ENCODE measurements around the gene HRCT1.

The HRCT1 gene

DNA sequence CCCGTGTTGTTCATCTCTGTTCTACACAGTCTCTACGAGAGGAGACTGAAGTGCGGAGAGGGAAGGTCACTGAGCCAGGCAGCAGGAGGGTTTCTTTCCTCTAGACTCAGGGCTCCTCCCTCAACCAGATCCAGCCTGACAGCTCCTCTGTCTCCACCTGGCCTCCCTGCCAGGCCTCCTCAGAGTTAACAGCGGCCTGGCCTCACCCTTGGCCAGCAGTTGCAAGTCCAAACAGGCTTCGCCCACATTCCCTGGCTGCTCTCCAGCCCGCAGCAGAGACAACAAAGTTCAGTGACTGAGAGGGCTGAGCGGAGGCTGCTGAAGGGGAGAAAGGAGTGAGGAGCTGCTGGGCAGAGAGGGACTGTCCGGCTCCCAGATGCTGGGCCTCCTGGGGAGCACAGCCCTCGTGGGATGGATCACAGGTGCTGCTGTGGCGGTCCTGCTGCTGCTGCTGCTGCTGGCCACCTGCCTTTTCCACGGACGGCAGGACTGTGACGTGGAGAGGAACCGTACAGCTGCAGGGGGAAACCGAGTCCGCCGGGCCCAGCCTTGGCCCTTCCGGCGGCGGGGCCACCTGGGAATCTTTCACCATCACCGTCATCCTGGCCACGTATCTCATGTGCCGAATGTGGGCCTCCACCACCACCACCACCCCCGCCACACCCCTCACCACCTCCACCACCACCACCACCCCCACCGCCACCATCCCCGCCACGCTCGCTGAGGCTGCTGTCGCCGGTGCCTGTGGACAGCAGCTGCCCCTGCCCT lies at the start of gene HRCT1:
Gene HRCT1 (plus strand): TSS at position 291 of the 768 bp plus-strand sequence. CDS start 86 bp downstream, at position 377.
- Histone ChIP-seq H3K36me3 (ENCODE audit: control insufficient read depth, insufficient read depth, low read length) (no peaks in the 10 kb centered on the region), H3K9ac (ENCODE audit: low read length) (no peak within 1 kb of the TSS), H3K4me1 (ENCODE audit: control insufficient read depth, insufficient read depth, low read length) (peaks cover 42% of the 10 kb centered on the region), H3K27ac (ENCODE audit: low read depth, low read length) (peak within 1 kb of the TSS; percentile 92), H3K27me3 (ENCODE audit: control insufficient read depth, insufficient read depth, low read length) (no peaks in the 10 kb centered on the region), H3K4me3 (ENCODE audit: low read length) (peak within 1 kb of the TSS; percentile 48)

DNA sequence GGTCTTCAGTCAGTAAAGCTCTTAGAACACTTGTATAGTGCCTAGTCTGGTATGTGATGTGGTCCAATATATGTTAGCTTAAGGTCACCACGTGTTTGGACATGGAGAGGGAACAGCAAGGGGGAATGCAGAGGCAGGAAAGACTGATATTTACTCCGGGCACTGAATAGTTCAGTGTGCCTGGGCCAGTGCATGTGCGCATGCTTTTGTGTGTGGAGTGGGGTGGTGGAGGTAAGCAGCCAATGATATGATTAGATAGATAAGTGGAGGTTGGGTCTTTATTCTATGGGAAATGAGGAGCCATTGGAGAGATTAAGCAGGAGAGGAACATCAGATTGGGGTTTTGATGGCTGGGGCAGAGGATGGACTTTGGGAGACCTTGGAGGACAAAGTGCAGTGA lies 49.8 kb upstream of the HRCT1 start:
- Histone ChIP-seq H3K27me3 (ENCODE audit: control insufficient read depth, insufficient read depth, low read length) (no peaks in the 10 kb centered on the region), H3K36me3 (ENCODE audit: control insufficient read depth, insufficient read depth, low read length) (peaks cover 3% of the 10 kb centered on the region), H3K9ac (ENCODE audit: low read length) (no peak overlapping the region), H3K4me3 (ENCODE audit: low read length) (no peak overlapping the region), H3K27ac (ENCODE audit: low read depth, low read length) (no peak overlapping the region), H3K4me1 (ENCODE audit: control insufficient read depth, insufficient read depth, low read length) (no peaks in the 10 kb centered on the region)

DNA sequence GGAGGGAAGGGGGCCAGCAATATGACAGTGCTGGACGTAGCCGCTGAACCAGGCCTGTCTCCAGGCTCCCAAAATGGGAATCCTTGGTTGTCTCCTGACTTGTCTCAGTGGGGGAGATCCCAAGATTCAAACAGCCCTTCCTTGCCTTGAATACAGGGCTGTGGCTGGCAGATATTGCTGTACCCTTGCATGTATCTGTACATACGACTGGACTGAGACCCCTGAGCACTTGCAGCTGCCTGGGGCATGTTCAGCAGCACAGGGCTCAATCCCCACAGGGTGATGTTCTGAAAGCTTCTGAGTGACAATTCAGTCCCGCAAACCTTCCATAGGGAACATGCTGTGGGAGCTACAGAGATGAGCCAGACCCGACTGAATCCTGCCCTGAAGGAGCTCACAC lies 49.1 kb upstream of the HRCT1 start:
- Histone ChIP-seq H3K9ac (ENCODE audit: low read length) (no peak overlapping the region), H3K27me3 (ENCODE audit: control insufficient read depth, insufficient read depth, low read length) (no peaks in the 10 kb centered on the region), H3K4me1 (ENCODE audit: control insufficient read depth, insufficient read depth, low read length) (no peaks in the 10 kb centered on the region), H3K27ac (ENCODE audit: low read depth, low read length) (no peak overlapping the region), H3K36me3 (ENCODE audit: control insufficient read depth, insufficient read depth, low read length) (peaks cover 3% of the 10 kb centered on the region), H3K4me3 (ENCODE audit: low read length) (no peak overlapping the region)

DNA sequence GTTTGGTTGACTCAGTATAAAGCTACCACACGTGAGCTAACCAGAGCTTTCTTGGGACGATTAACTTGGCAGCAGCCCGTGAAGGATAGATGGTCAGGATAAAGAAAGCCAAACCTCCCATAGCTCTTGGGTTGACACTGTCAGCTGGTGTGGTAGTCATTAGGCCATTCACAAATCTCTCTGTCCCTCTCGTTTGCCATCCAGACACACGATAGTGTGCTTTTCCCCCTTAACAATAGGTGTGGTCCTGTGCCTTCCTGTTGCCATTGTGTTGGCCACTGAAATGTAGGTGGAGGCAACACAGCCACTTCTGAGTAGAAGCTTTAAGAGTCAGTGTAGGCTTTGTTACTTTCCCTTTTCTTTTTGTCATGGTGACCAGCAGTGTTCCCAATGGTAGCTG lies 47.5 kb upstream of the HRCT1 start:
- no peak overlapping the region for H3K9ac ChIP-seq (ENCODE audit: low read length)
- peaks cover under 1% of the 10 kb centered on the region for H3K36me3 ChIP-seq (ENCODE audit: control insufficient read depth, insufficient read depth, low read length)
- no peaks in the 10 kb centered on the region for H3K27me3 ChIP-seq (ENCODE audit: control insufficient read depth, insufficient read depth, low read length)

DNA sequence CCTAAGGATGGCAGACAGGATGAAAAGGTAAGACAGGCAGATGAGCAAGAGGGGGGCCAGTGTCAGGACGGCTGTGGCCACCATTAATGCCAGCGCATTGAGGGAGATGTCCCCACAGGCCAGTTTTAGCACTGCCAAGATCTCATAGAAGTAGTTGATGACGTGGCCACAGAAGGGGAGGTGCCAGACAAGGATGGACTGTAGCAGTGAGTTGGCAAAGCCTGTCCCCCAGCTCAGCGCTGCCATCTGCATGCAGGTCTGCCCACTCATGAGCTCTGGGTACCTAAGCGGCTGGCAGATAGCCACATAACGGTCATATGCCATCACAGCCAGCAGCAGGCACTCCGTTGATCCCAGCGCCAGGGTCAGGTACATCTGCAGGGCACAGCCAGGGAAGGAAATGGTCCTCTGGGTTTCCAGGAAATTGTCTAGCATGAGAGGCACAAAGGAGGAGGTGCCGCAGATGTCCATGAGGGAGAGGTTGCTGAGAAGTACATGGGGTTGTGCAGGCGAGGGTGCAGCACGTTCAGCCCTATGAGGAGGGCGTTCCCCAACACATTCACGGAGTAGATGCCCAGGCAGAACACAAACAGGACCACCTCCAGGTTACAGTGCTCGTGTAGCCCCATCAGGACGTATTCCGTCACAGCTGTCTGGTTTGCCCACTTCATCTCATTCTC lies 46.6 kb upstream of the HRCT1 start:
- Histone ChIP-seq H3K27ac (ENCODE audit: low read depth, low read length) (no peak overlapping the region), H3K4me1 (ENCODE audit: control insufficient read depth, insufficient read depth, low read length) (no peaks in the 10 kb centered on the region), H3K4me3 (ENCODE audit: low read length) (no peak overlapping the region), H3K36me3 (ENCODE audit: control insufficient read depth, insufficient read depth, low read length) (no peaks in the 10 kb centered on the region), H3K9ac (ENCODE audit: low read length) (no peak overlapping the region), H3K27me3 (ENCODE audit: control insufficient read depth, insufficient read depth, low read length) (no peaks in the 10 kb centered on the region)

More for the DNA sequence above, 47.5 kb upstream of the HRCT1 start:
- Histone ChIP-seq H3K27ac (ENCODE audit: low read depth, low read length) (no peak overlapping the region), H3K4me1 (ENCODE audit: control insufficient read depth, insufficient read depth, low read length) (no peaks in the 10 kb centered on the region), H3K4me3 (ENCODE audit: low read length) (no peak overlapping the region)

DNA sequence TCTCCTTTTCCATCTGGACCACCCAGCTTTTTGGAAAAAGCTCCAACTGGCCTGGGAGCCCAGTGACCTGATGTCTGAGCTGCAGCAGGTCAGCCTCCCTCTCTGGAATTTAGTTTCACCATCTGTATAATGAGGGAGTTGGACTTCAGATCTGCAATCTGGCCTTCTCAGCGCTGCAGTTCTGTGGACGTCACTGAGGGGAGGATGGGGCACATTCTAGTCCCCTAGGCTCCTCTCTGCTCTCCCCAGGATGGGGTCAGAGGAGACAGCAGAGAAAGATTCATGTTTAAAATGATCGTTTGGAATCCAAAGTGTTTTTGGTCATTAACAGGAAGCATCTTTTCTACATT lies 46.0 kb upstream of the HRCT1 start:
- Histone ChIP-seq H3K4me1 (ENCODE audit: control insufficient read depth, insufficient read depth, low read length) (no peaks in the 10 kb centered on the region), H3K27ac (ENCODE audit: low read depth, low read length) (no peak overlapping the region), H3K27me3 (ENCODE audit: control insufficient read depth, insufficient read depth, low read length) (no peaks in the 10 kb centered on the region), H3K9ac (ENCODE audit: low read length) (no peak overlapping the region), H3K4me3 (ENCODE audit: low read length) (no peak overlapping the region), H3K36me3 (ENCODE audit: control insufficient read depth, insufficient read depth, low read length) (no peaks in the 10 kb centered on the region)

DNA sequence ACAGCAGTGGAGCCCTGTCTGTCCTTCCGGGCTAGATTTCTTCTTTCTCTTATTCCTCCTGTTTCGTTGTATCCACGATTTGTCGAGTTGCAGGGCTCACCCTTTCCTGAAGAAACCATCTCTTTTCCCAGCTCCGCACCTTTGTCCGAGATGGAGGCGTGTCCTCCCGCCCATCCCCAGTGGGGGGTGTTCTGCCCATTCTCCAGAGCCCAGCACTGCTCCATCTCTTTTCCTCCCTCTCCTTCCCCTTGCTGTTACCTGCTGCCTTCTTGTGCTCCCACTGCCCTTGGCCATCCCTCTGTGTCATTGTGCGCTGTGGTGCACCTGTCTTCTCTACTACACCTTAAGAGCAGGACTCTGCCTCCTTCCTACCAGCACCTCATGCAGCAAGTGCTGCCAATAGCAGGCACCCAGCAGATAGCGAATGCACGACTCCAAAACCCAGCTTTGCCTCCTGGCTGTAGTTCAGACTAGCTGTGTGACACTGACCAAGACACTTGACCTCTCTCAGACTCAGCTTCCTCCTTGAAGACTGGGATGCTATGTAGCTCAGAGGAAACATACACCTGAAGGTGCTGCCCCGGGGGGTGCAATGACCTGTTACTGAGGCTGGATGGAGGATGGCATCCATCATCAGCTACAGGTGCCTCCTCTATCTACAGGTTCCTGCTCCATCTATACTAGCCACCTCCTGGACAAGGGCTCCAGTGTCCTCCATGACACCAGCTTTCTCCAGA lies 44.7 kb upstream of the HRCT1 start:
- Histone ChIP-seq H3K4me1 (ENCODE audit: control insufficient read depth, insufficient read depth, low read length) (no peaks in the 10 kb centered on the region), H3K9ac (ENCODE audit: low read length) (no peak overlapping the region), H3K4me3 (ENCODE audit: low read length) (no peak overlapping the region), H3K27ac (ENCODE audit: low read depth, low read length) (no peak overlapping the region), H3K27me3 (ENCODE audit: control insufficient read depth, insufficient read depth, low read length) (peaks cover 2% of the 10 kb centered on the region), H3K36me3 (ENCODE audit: control insufficient read depth, insufficient read depth, low read length) (no peaks in the 10 kb centered on the region)

DNA sequence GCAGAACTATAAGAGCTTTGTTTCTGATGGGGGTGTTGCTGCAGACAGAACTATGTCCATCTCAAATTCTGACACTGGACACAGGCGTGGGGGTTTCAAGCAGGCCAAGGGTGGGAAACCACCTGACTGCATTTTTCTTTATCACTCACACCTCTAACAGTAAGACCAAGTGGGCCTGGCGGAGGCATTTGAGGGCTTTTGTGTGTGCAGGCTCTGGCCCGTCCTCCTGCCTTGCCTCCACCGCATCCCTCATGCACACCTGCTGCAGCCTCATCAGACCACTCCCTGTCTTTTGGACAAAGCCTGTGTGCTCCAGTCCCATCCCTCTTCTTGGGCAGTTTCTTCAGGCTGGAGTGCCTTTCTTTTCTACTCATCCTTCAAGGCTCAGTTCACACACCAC lies 43.7 kb upstream of the HRCT1 start:
- Histone ChIP-seq H3K36me3 (ENCODE audit: control insufficient read depth, insufficient read depth, low read length) (no peaks in the 10 kb centered on the region), H3K4me3 (ENCODE audit: low read length) (no peak overlapping the region), H3K9ac (ENCODE audit: low read length) (no peak overlapping the region), H3K4me1 (ENCODE audit: control insufficient read depth, insufficient read depth, low read length) (no peaks in the 10 kb centered on the region), H3K27me3 (ENCODE audit: control insufficient read depth, insufficient read depth, low read length) (peaks cover 2% of the 10 kb centered on the region), H3K27ac (ENCODE audit: low read depth, low read length) (no peak overlapping the region)

DNA sequence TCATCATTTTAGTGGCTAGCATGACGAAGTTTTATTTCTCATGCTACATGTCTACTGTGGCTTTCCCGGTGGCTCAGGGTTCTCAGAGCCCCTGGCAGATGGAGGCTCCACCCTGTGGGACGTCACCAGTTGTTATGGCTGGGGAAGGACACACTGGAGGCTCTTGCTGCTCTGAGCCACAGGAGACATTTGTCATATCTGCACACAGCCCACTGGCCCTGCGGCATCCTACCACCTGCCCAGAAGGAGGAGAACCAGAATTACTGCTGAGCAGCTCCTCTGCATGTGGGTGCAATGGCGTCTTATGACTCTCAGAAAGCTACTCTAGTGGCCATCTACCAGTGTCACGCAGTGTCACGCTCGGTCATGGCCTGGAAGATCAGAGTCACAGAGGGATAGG lies 42.4 kb upstream of the HRCT1 start:
- Histone ChIP-seq H3K4me3 (ENCODE audit: low read length) (no peak overlapping the region), H3K27ac (ENCODE audit: low read depth, low read length) (no peak overlapping the region), H3K9ac (ENCODE audit: low read length) (no peak overlapping the region), H3K4me1 (ENCODE audit: control insufficient read depth, insufficient read depth, low read length) (no peaks in the 10 kb centered on the region), H3K36me3 (ENCODE audit: control insufficient read depth, insufficient read depth, low read length) (no peaks in the 10 kb centered on the region), H3K27me3 (ENCODE audit: control insufficient read depth, insufficient read depth, low read length) (peaks cover 2% of the 10 kb centered on the region)

DNA sequence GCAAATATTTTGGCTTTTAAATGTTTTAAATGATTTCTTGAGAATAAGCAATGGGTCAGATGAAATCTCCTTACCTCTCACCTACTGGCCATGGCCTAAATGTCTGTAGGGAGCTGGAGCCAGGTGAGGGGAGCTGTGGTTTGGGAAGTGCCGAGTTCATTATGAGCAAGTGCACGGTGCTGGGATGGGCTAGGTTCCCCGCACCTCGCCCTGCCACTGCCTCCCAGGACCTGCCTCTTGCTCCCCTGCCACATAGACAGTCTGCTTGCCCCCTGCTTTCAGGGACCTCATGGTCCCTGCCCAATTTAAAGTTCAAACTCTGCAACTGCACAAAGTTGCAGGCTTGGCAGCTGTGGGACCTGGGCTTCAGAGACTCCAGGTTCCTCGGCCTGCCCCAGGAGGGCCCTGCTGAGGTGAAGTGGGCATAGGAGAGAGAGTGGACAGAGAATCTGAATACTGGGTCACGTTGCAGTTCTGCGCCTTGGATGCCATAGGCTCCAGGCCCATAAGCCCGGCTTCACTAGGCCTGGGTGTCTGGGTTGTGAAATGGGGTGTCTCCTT lies 41.2 kb upstream of the HRCT1 start:
- peaks cover 2% of the 10 kb centered on the region for H3K27me3 ChIP-seq (ENCODE audit: control insufficient read depth, insufficient read depth, low read length)
- no peak overlapping the region for H3K9ac ChIP-seq (ENCODE audit: low read length)
- no peaks in the 10 kb centered on the region for H3K36me3 ChIP-seq (ENCODE audit: control insufficient read depth, insufficient read depth, low read length)
- H3K27ac ChIP-seq (ENCODE audit: low read depth, low read length) = no peak overlapping the region
- H3K4me3 ChIP-seq (ENCODE audit: low read length) = no peak overlapping the region
- H3K4me1 ChIP-seq (ENCODE audit: control insufficient read depth, insufficient read depth, low read length) = no peaks in the 10 kb centered on the region

DNA sequence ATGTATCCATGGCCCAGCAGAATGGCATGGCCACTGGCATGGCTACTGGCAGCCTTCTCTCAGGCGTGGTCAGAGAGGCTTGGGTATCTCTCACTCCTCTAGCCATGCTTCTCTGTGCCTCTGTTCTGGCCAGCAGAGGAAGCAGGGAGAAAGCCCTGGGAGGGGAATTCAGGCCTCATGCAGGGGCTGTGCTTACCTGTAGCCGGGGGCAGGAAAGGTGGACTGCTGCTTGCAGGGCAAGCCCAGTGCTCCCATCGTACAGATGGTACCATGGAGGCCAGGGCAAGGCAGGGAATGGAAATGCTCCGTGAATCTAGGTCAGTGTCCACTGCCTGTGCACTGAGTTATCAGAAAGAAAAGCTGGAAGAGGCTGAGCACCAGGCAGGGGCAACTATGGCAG lies 38.5 kb upstream of the HRCT1 start:
- Histone ChIP-seq H3K9ac (ENCODE audit: low read length) (no peak overlapping the region), H3K36me3 (ENCODE audit: control insufficient read depth, insufficient read depth, low read length) (no peaks in the 10 kb centered on the region), H3K4me1 (ENCODE audit: control insufficient read depth, insufficient read depth, low read length) (no peaks in the 10 kb centered on the region), H3K4me3 (ENCODE audit: low read length) (no peak overlapping the region), H3K27me3 (ENCODE audit: control insufficient read depth, insufficient read depth, low read length) (peaks cover 2% of the 10 kb centered on the region), H3K27ac (ENCODE audit: low read depth, low read length) (no peak overlapping the region)

DNA sequence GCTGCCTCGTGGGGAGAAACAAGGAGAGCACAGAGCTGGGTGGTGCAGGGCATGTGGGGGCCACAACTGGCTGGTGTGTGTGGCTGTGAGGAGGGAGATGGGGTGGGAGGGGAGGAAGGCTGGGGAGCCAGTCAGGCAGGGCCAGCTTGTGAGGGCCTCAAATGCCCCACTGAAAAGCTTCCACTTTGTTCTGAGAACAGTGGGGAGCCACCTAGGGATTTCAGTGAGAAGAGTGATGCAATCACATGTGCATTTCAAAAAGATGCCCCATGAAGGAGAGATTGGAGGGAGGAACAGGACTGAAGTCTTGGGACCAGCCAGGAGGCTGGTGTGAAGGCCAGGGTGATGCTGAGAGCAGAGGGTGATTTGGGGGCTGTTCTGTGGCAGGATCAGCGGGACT lies 37.1 kb upstream of the HRCT1 start:
- Histone ChIP-seq H3K27ac (ENCODE audit: low read depth, low read length) (no peak overlapping the region), H3K36me3 (ENCODE audit: control insufficient read depth, insufficient read depth, low read length) (no peaks in the 10 kb centered on the region), H3K27me3 (ENCODE audit: control insufficient read depth, insufficient read depth, low read length) (peaks cover 2% of the 10 kb centered on the region), H3K9ac (ENCODE audit: low read length) (no peak overlapping the region), H3K4me3 (ENCODE audit: low read length) (no peak overlapping the region), H3K4me1 (ENCODE audit: control insufficient read depth, insufficient read depth, low read length) (no peaks in the 10 kb centered on the region)
